GM12865 (cell line): Measurements from ENCODE around the gene KCNA2.

Source experiments
- DNase-seq: peaks from one replicate; pipeline ENCODE4 v3.0.0; 2010; ENCODE audit warnings: low read depth
- H3K4me3 ChIP-seq: 2 replicates; pipeline ENCODE4 v1.5.1; 2011; ENCODE audit warnings: mild to moderate bottlenecking, low read depth, low read length, control low read depth
- TF ChIP-seq, protein P1 (sequence below): IDR thresholded peaks from 2 replicates; pipeline ENCODE4 v1.5.1; 2011; ENCODE audit warnings: low read length, control low read depth, low read depth, inconsistent platforms; ENCODE audit not compliant: insufficient read depth; ENCODE audit errors: missing control alignments

Gene KCNA2

DNA sequence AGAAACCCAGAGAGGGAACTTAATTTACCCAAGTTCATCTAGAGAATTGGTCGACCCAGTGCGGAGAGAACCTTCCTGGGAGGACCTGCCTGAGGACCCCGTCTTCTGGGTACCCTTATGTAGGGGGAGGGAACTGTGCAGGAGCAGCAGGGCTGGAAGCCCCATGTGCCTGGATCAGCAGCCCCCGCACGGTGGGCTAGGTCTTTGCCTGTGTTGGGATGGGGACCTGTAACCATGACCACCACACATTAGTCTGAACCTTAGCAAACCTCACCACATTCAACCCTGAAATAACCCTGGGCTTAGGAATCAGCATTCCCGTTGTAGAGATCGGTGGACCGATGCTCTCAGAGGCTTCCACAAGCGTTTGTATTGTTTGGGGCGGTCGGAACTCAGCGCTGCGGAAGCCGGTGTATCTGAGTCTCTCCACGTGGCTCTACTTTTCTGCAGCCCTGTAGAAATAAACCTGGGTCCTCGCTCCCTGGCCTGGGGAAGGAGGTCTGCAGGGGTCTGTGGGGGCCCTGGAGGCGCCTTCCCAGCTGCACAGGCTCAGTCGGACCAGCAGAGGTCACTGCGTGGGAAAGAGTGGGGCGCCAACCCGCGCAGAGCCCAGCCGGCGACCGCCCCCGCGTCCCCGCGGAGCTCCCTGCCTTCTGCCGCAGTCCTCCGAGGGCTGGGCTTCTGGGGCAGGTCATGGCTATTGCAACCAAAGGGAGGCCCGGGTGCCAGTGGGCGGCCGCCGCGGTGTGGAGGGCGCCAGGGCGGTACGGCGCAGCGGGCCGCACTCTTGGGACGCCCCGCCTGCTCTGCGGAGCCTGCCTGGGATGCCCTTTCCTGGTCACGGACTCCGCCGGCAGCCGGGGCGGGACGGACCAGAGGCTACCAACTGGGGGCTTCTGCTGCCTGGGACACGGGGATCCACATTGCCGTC is 51.0 kb downstream of the KCNA2 start:
- TF ChIP-seq, protein P1, sequence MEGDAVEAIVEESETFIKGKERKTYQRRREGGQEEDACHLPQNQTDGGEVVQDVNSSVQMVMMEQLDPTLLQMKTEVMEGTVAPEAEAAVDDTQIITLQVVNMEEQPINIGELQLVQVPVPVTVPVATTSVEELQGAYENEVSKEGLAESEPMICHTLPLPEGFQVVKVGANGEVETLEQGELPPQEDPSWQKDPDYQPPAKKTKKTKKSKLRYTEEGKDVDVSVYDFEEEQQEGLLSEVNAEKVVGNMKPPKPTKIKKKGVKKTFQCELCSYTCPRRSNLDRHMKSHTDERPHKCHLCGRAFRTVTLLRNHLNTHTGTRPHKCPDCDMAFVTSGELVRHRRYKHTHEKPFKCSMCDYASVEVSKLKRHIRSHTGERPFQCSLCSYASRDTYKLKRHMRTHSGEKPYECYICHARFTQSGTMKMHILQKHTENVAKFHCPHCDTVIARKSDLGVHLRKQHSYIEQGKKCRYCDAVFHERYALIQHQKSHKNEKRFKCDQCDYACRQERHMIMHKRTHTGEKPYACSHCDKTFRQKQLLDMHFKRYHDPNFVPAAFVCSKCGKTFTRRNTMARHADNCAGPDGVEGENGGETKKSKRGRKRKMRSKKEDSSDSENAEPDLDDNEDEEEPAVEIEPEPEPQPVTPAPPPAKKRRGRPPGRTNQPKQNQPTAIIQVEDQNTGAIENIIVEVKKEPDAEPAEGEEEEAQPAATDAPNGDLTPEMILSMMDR: peak; percentile 66
- H3K4me3 ChIP-seq: no peak overlapping the region
- peak; percentile 43 for DNase-seq

DNA sequence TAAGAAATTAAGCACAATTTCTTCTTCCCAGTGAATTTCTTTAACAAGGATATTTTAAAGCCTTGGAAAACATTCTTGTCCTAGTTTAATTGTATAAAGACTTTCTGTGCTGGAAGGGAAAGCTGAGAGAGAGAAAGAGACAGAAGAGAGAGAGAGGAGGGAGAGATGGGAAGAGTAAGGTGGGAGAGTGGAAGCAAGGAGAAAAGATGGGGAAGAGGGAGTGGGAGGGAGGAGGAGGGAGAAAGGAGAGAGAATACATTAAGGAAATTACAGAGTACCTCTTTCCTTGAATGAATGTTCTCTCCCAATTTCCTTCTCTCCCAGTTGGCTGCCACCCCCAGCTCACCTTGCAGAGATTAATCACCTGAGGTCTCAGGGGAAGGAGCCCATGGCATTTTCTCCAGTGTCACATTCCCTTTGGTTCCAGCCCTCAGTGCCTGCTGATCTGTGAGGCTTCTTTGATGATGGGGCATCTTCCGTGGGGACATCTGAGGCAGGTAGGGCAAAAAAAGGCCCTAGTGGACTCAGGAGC is 54.8 kb downstream of the KCNA2 start:
- TF ChIP-seq, protein P1: no peak
- DNase-seq: no peak
- H3K4me3 ChIP-seq: no peak overlapping the region

- DNase-seq: no peak
- TF ChIP-seq, protein P1: no peak
- no peak overlapping the region for H3K4me3 ChIP-seq
These were observed 56.3 kb downstream of the KCNA2 start for GRCh38 chr1:110549831-110550230.

- DNase-seq: peak; percentile 31
- TF ChIP-seq, protein P1: peak; percentile 50
- H3K4me3 ChIP-seq: no peak overlapping the region
These were observed 57.8 kb downstream of the KCNA2 start for GRCh38 chr1:110548381-110548780.

DNA sequence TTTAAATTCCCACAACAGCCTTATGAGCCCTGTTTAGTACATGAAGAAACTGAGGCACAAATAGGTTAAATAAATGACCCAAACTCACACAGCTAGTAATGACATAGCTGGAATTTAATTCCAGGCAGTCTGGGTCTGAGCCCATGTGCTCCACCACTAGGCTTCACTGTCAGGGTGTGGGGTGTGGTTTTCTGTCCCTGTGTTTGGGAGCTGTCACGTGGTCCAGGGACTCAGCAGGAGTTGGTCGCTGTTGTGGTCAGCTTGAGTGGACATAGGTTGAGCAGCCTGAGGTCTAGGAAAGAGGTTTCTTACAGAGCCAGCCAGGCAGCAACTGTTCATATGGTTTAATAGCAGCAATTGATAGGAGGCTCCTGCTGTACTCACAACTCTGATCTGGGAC is 59.1 kb downstream of the KCNA2 start:
- no peak overlapping the region for H3K4me3 ChIP-seq
- TF ChIP-seq, protein P1: no peak
- no peak for DNase-seq

- H3K4me3 ChIP-seq: no peak overlapping the region
- DNase-seq: no peak
These were observed 60.7 kb downstream of the KCNA2 start for GRCh38 chr1:110545492-110545891.

More at GRCh38 chr1:110545492-110545891, 60.7 kb downstream of the KCNA2 start:
- TF ChIP-seq, protein P1: no peak
